ENCODE data around the gene CLIC2. TPM values are rescaled to one million over a fixed set of nuclear protein-coding genes. Genes with fewer than 3 reads are reported as not detected.
"Not testable (repeated sequence)": the region's sequence is repeated elsewhere in the genome, so short reads cannot be mapped to it uniquely, and the experiment has no call there.

The CLIC2 gene
- total RNA-seq, 2 experiments from 2014 or later: not detected

- Histone ChIP-seq H3K9me3 (ENCODE audit: low read length) (no peaks in the 10 kb centered on the region), H3K4me3 (ENCODE audit: low read depth, low read length, poor library complexity, severe bottlenecking) (no peak overlapping the region), H2AFZ (ENCODE audit: low read length) (no peak overlapping the region), H3K4me1 (ENCODE audit: insufficient read depth, low read length, poor library complexity, severe bottlenecking) (no peaks in the 10 kb centered on the region), H3K4me2 (ENCODE audit: low read length) (no peak overlapping the region), H3K36me3 (ENCODE audit: insufficient read depth, low read length) (no peaks in the 10 kb centered on the region), H3K9me2 (ENCODE audit: insufficient read depth, low read length) (no peaks in the 10 kb centered on the region), H3K27ac (ENCODE audit: low read depth, low read length, poor library complexity, severe bottlenecking) (no peak overlapping the region), H4K20me1 (ENCODE audit: insufficient read depth, low read length) (no peaks in the 10 kb centered on the region), H3K79me2 (ENCODE audit: insufficient read depth, low read depth, low read length) (no peaks in the 10 kb centered on the region)
- BruUV-seq (replicated peaks): no TSS peak
- POLR2A ChIA-PET: no interaction called here
- DNase-seq (ENCODE audit: low spot score): no peak
- CTCF ChIA-PET (ENCODE audit: unreplicated experiment): no interaction called here
- TF ChIP-seq EZH2phosphoT487 (IDR thresholded peaks at IDR 0.05; ENCODE audit: borderline replicate concordance, low read depth, low read length) (no peak), CTCF (conservative IDR thresholded peaks at IDR 0.05; ENCODE audit: low read length) (no peak)
- intact Hi-C loops (cut with micrococcal nuclease; ENCODE audit: unreplicated experiment): no loop called here
Observed at GRCh38 chrX:155279873-155280272, 54.5 kb downstream of the CLIC2 start.

- no TSS peak for BruUV-seq (replicated peaks)
- TF ChIP-seq CTCF (conservative IDR thresholded peaks at IDR 0.05; ENCODE audit: low read length): no peak
- no peak for TF ChIP-seq EZH2phosphoT487 (IDR thresholded peaks at IDR 0.05; ENCODE audit: borderline replicate concordance, low read depth, low read length)
- no peaks in the 10 kb centered on the region for H3K4me1 ChIP-seq (ENCODE audit: insufficient read depth, low read length, poor library complexity, severe bottlenecking)
- ChIA-PET POLR2A (no interaction called here), CTCF (ENCODE audit: unreplicated experiment) (no interaction called here)
- no peak for DNase-seq (ENCODE audit: low spot score)
- H3K79me2 ChIP-seq (ENCODE audit: insufficient read depth, low read depth, low read length): no peaks in the 10 kb centered on the region
- H3K36me3 ChIP-seq (ENCODE audit: insufficient read depth, low read length): no peaks in the 10 kb centered on the region
- no peaks in the 10 kb centered on the region for H3K9me2 ChIP-seq (ENCODE audit: insufficient read depth, low read length)
- H4K20me1 ChIP-seq (ENCODE audit: insufficient read depth, low read length): no peaks in the 10 kb centered on the region
- intact Hi-C loops (cut with micrococcal nuclease; ENCODE audit: unreplicated experiment): no loop called here
- no peak overlapping the region for H3K27ac ChIP-seq (ENCODE audit: low read depth, low read length, poor library complexity, severe bottlenecking)
- no peak overlapping the region for H3K4me3 ChIP-seq (ENCODE audit: low read depth, low read length, poor library complexity, severe bottlenecking)
- no peaks in the 10 kb centered on the region for H3K9me3 ChIP-seq (ENCODE audit: low read length)
- H3K4me2 ChIP-seq (ENCODE audit: low read length): no peak overlapping the region
- H2AFZ ChIP-seq (ENCODE audit: low read length): no peak overlapping the region
Observed at GRCh38 chrX:155270969-155271368, 63.4 kb downstream of the CLIC2 start.

- H3K9me3 ChIP-seq (ENCODE audit: low read length); BruUV-seq (replicated peaks); H3K4me2 ChIP-seq (ENCODE audit: low read length); H3K27ac ChIP-seq (ENCODE audit: low read depth, low read length, poor library complexity, severe bottlenecking); POLR2A ChIA-PET; H3K79me2 ChIP-seq (ENCODE audit: insufficient read depth, low read depth, low read length); H3K4me3 ChIP-seq (ENCODE audit: low read depth, low read length, poor library complexity, severe bottlenecking); H2AFZ ChIP-seq (ENCODE audit: low read length); intact Hi-C loops (cut with micrococcal nuclease; ENCODE audit: unreplicated experiment); DNase-seq (ENCODE audit: low spot score); CTCF ChIA-PET (ENCODE audit: unreplicated experiment); H3K36me3 ChIP-seq (ENCODE audit: insufficient read depth, low read length); H4K20me1 ChIP-seq (ENCODE audit: insufficient read depth, low read length); H3K4me1 ChIP-seq (ENCODE audit: insufficient read depth, low read length, poor library complexity, severe bottlenecking); H3K9me2 ChIP-seq (ENCODE audit: insufficient read depth, low read length): not testable (repeated sequence)
Observed at GRCh38 chrX:155267995-155268394, 66.4 kb downstream of the CLIC2 start.
